Measurements from ENCODE around the gene RRP8. TPM values are rescaled to one million over a fixed set of nuclear protein-coding genes. Genes with fewer than 3 reads are reported as not detected.

Gene RRP8
- total RNA-seq, 4 donors from 2014 or later: 13.9 to 34.1 (median 18.2) TPM

GRCh38 chr11:6625156-6625831, 21.9 kb upstream of the RRP8 start:
- no peaks in the 10 kb centered on the region for H3K27me3 ChIP-seq
- H3K4me3 ChIP-seq: no peak overlapping the region
- no peak overlapping the region for H3K27ac ChIP-seq
- 95% methylated on average over 7 to 12 of the region's 12 CpGs for WGBS, 2 donors
- no peaks in the 10 kb centered on the region for H3K9me3 ChIP-seq
- H3K36me3 ChIP-seq: peaks cover 0 to 50% (median 0%) of the 10 kb centered on the region in 3 donors
- TF ChIP-seq POLR2A (IDR thresholded peaks at IDR 0.05) (no peak), CTCF (IDR thresholded peaks at IDR 0.05) (no peak), EP300 (IDR thresholded peaks at IDR 0.05) (no peak)
- DNase-seq (ENCODE audit: low spot score in 2 of 2): no peak
- H3K4me1 ChIP-seq: peaks cover 0 to 3% (median 1%) of the 10 kb centered on the region in 4 donors

- H3K9me3 ChIP-seq: no peaks in the 10 kb centered on the region
- peaks cover 0 to 14% (median 2%) of the 10 kb centered on the region in 4 donors for H3K4me1 ChIP-seq
- DNase-seq (ENCODE audit: low spot score in 2 of 2): no peak
- 88% methylated on average over 29 to 31 of the region's 31 CpGs for WGBS, 2 donors
- peaks cover 0 to 40% (median 0%) of the 10 kb centered on the region in 3 donors for H3K36me3 ChIP-seq
- TF ChIP-seq CTCF (IDR thresholded peaks at IDR 0.05): no peak
- TF ChIP-seq EP300 (IDR thresholded peaks at IDR 0.05): no peak
- no peak for TF ChIP-seq POLR2A (IDR thresholded peaks at IDR 0.05)
- H3K27ac ChIP-seq: no peak overlapping the region
- no peak overlapping the region for H3K4me3 ChIP-seq
- no peaks in the 10 kb centered on the region for H3K27me3 ChIP-seq
Measured at GRCh38 chr11:6623391-6624363, 20.3 kb upstream of the RRP8 start.

GRCh38 chr11:6622261-6623171, 19.1 kb upstream of the RRP8 start:
- Histone ChIP-seq H3K4me3 (no peak overlapping the region), H3K27ac (no peak overlapping the region), H3K4me1 (peaks cover 0 to 25% (median 7%) of the 10 kb centered on the region in 4 donors), H3K27me3 (no peaks in the 10 kb centered on the region), H3K9me3 (no peaks in the 10 kb centered on the region), H3K36me3 (peaks cover 0 to 40% (median 0%) of the 10 kb centered on the region in 3 donors)
- TF ChIP-seq CTCF (IDR thresholded peaks at IDR 0.05): no peak
- no peak for TF ChIP-seq EP300 (IDR thresholded peaks at IDR 0.05)
- TF ChIP-seq POLR2A (IDR thresholded peaks at IDR 0.05): no peak
- WGBS, 2 donors: 87 to 88% methylated on average over 22 to 24 of the region's 24 CpGs
- no peak for DNase-seq (ENCODE audit: low spot score in 2 of 2)

GRCh38 chr11:6621711-6622211, 18.3 kb upstream of the RRP8 start:
- H3K36me3 ChIP-seq: peaks cover 0 to 36% (median 0%) of the 10 kb centered on the region in 3 donors
- WGBS, 2 donors: 84 to 91% methylated on average over 11 to 13 of the region's 16 CpGs
- H3K27ac ChIP-seq: no peak overlapping the region
- no peaks in the 10 kb centered on the region for H3K27me3 ChIP-seq
- peaks cover 0 to 26% (median 7%) of the 10 kb centered on the region in 4 donors for H3K4me1 ChIP-seq
- TF ChIP-seq CTCF (IDR thresholded peaks at IDR 0.05) (no peak), POLR2A (IDR thresholded peaks at IDR 0.05) (no peak), EP300 (IDR thresholded peaks at IDR 0.05) (no peak)
- no peaks in the 10 kb centered on the region for H3K9me3 ChIP-seq
- DNase-seq (ENCODE audit: low spot score in 2 of 2): no peak
- no peak overlapping the region for H3K4me3 ChIP-seq

All from tibial nerve (tissue), 4 donors.